CD4-positive, alpha-beta T cell treated with Interferon alpha-2 for 1 hour (primary cell): ENCODE measurements around the gene C3orf22.

ENCODE experiments used
- DNase-seq, 2 donors: peaks; one replicate each; pipeline ENCODE4 v3.0.0-alpha.2; 2020 to 2022

C3orf22 gene

GRCh38 chr3:126511291-126511690, 47.4 kb downstream of the C3orf22 start:
- DNase-seq = no peak

DNA sequence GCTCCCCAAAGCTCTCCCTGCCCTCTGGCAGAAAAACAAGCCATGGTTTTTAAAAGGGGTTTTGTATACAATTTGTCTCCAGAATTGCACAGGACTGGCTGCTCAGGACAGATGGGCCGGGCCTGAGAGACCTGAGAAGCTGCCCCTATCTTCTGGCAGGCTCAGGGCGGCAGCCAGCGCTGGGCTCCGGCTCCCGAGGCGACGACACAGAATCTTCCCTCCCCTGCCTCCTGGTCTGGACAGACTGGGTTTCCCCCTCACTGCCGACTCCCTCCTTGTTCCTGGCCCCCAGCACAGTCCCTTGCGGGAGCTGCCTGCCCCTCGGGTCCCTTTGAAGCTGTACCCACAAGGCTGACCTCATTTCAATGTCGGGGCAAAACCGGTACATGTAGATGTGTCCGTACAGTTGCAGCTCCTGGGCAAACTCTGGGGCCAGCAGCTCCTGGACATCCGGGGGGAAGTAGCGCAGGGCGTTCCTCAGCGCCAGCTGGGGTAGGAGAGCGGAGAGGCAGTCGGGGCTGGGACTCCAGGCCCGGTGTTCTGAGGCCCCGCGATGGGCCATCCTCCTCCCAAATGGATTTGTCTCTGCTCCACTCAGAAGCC, 48.3 kb downstream of the C3orf22 start:
- no peak for DNase-seq

GRCh38 chr3:126509597-126510307, 49.0 kb downstream of the C3orf22 start:
- no peak for DNase-seq

DNA sequence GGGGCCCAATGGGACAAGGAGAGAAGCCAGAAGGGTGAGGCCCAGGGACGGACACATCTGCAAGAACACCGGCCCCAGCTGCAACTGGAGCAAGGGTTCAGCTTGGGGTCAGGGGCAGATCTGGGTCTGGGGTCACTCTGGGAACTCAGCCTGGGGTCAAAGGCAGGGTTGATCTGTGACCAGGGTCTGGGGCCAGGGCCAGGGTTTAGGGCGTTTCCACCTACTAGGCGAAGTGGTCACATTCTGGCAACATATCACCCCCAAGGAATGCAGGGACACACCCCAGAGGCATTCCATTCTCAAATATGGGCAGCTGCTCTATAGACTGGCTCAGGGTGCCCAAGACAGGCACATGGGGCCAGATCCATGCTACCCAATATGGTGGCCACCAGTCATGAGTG, 50.2 kb downstream of the C3orf22 start:
- no peak for DNase-seq

GRCh38 chr3:126507886-126508285, 50.8 kb downstream of the C3orf22 start:
- no peak for DNase-seq

GRCh38 chr3:126503701-126504100, 55.0 kb downstream of the C3orf22 start:
- DNase-seq = no peak

GRCh38 chr3:126502656-126503055, 56.1 kb downstream of the C3orf22 start:
- DNase-seq = no peak

GRCh38 chr3:126501736-126502135, 57.0 kb downstream of the C3orf22 start:
- DNase-seq = no peak

- DNase-seq = no peak
These were observed 57.7 kb downstream of the C3orf22 start for GRCh38 chr3:126501054-126501453.

GRCh38 chr3:126500016-126500415, 58.7 kb downstream of the C3orf22 start:
- DNase-seq = no peak
